ENCODE data around the gene LDLR. TPM values are rescaled to one million over a fixed set of nuclear protein-coding genes. Genes with fewer than 3 reads are reported as not detected.
"Not testable (repeated sequence)": the region's sequence is repeated elsewhere in the genome, so short reads cannot be mapped to it uniquely, and the experiment has no call there.

Gene LDLR
- total RNA-seq, 4 donors from 2014 or later = 14.9 to 68.1 (median 32.6) TPM

- WGBS, 2 donors (ENCODE audit: low coverage in 1 of 2) = 82 to 94% methylated on average over 2 to 5 of the region's 5 CpGs
- H3K36me3 ChIP-seq = peaks cover 0 to 59% of the 10 kb centered on the region in 2 donors
Measured at GRCh38 chr19:11101057-11101456, 11.8 kb downstream of the LDLR start.

GRCh38 chr19:11102944-11103343 is 13.7 kb downstream of the LDLR start:
- H3K4me3 ChIP-seq = no peak overlapping the region
- ATAC-seq = no peak
- TF ChIP-seq EP300 (IDR thresholded peaks at IDR 0.05) (no peak), POLR2A (IDR thresholded peaks at IDR 0.05) (no peak), CTCF (IDR thresholded peaks at IDR 0.05) (no peak), POLR2AphosphoS5 (IDR thresholded peaks at IDR 0.05) (no peak)
- H3K27ac ChIP-seq = no peak overlapping the region
- peaks cover 0 to 9% (median 0%) of the 10 kb centered on the region in 3 donors for H3K4me1 ChIP-seq
- peaks cover 0 to 78% of the 10 kb centered on the region in 2 donors for H3K36me3 ChIP-seq
- no peaks in the 10 kb centered on the region for H3K27me3 ChIP-seq
- 61 to 78% methylated on average over 5 of the region's 16 CpGs for whole genome bisulfite sequencing, 2 donors (ENCODE audit: low coverage in 1 of 2)
- peaks cover 0 to 4% (median 0%) of the 10 kb centered on the region in 3 donors for H3K9me3 ChIP-seq

More at GRCh38 chr19:11101057-11101456, 11.8 kb downstream of the LDLR start:
- no peak overlapping the region for H3K4me3 ChIP-seq
- peaks cover 0 to 24% (median 3%) of the 10 kb centered on the region in 3 donors for H3K4me1 ChIP-seq
- ATAC-seq = no peak
- no peak overlapping the region for H3K27ac ChIP-seq
- peaks cover 0 to 4% (median 0%) of the 10 kb centered on the region in 3 donors for H3K9me3 ChIP-seq
- no peak for TF ChIP-seq CTCF (IDR thresholded peaks at IDR 0.05)
- no peak for TF ChIP-seq POLR2AphosphoS5 (IDR thresholded peaks at IDR 0.05)
- H3K27me3 ChIP-seq = no peaks in the 10 kb centered on the region

GRCh38 chr19:11103667-11104066 is 14.4 kb downstream of the LDLR start:
- not testable (repeated sequence) for ATAC-seq, H3K4me1 ChIP-seq, H3K27ac ChIP-seq, H3K9me3 ChIP-seq, H3K4me3 ChIP-seq, H3K27me3 ChIP-seq
- 83 to 89% methylated on average over 7 of the region's 10 CpGs for WGBS, 2 donors (ENCODE audit: low coverage in 1 of 2)
- peaks cover 0 to 85% of the 10 kb centered on the region in 2 donors for H3K36me3 ChIP-seq

GRCh38 chr19:11105014-11105636 is 15.9 kb downstream of the LDLR start:
- ATAC-seq = no peak
- peaks cover 0 to 98% of the 10 kb centered on the region in 2 donors for H3K36me3 ChIP-seq
- 79 to 100% methylated on average over 1 to 4 of the region's 36 CpGs for WGBS, 2 donors (ENCODE audit: low coverage in 1 of 2)

GRCh38 chr19:11106477-11106876 is 17.2 kb downstream of the LDLR start:
- Histone ChIP-seq H3K36me3 (peaks cover 0 to 100% of the 10 kb centered on the region in 2 donors), H3K27ac (peak overlapping the region in 1 of 4 donors; percentile 4), H3K27me3 (no peaks in the 10 kb centered on the region), H3K4me3 (no peak overlapping the region), H3K9me3 (no peaks in the 10 kb centered on the region), H3K4me1 (no peaks in the 10 kb centered on the region)
- 50 to 76% methylated on average over 6 to 10 of the region's 13 CpGs for WGBS, 2 donors (ENCODE audit: low coverage in 1 of 2)
- TF ChIP-seq POLR2AphosphoS5 (IDR thresholded peaks at IDR 0.05) = no peak
- TF ChIP-seq CTCF (IDR thresholded peaks at IDR 0.05) = no peak
- no peak for TF ChIP-seq POLR2A (IDR thresholded peaks at IDR 0.05)
- TF ChIP-seq EP300 (IDR thresholded peaks at IDR 0.05) = no peak
- peak; percentile 50 for ATAC-seq

More at GRCh38 chr19:11105014-11105636, 15.9 kb downstream of the LDLR start:
- Histone ChIP-seq H3K4me3 (no peak overlapping the region), H3K9me3 (no peaks in the 10 kb centered on the region), H3K27me3 (no peaks in the 10 kb centered on the region), H3K27ac (no peak overlapping the region), H3K4me1 (peaks cover 0 to 4% (median 0%) of the 10 kb centered on the region in 3 donors)
- TF ChIP-seq POLR2A (IDR thresholded peaks at IDR 0.05) (no peak), CTCF (IDR thresholded peaks at IDR 0.05) (no peak), POLR2AphosphoS5 (IDR thresholded peaks at IDR 0.05) (no peak), EP300 (IDR thresholded peaks at IDR 0.05) (no peak)
